ENCODE data around the gene GSN. TPM values are rescaled to one million over a fixed set of nuclear protein-coding genes. Genes with fewer than 3 reads are reported as not detected.

The GSN gene
- total and polyA plus RNA-seq, 10 of the 15 experiments (the other 5 are each of a cell fraction or from before 2014, with no cell fraction given) = 0.66 to 9.2 (median 6.2) TPM

- no peaks in the 10 kb centered on the region for H3K36me3 ChIP-seq (ENCODE audit: control insufficient read depth in 2 of 2, insufficient read depth in 2 of 2, low read length in 1 of 2)
- H3K4me3 ChIP-seq = no peak overlapping the region
- in situ Hi-C loops (cut with MboI) (no loop called here), intact Hi-C loops (cut with micrococcal nuclease; ENCODE audit: unreplicated experiment) (no loop called here)
- no peaks in the 10 kb centered on the region for H3K79me2 ChIP-seq (ENCODE audit: control insufficient read depth, insufficient read depth, low read length)
- ChIA-PET SMC1A (ENCODE audit: uncharacterized antibody, unreplicated experiment) (interaction anchor here (0.6 to 1.4 kb wide), 2 partner anchors 10 to 84 kb away, joined by 3 to 4 read pairs; no protein-coding TSS in a partner anchor), RAD21 (ENCODE audit: unreplicated experiment) (no interaction called here), POLR2A (no interaction called here), CTCF (interaction anchor here (1.6 to 2.3 kb wide), 2 partner anchors 10 to 97 kb away, joined by 4 to 5 read pairs; no protein-coding TSS in a partner anchor)
- H3K27ac ChIP-seq (ENCODE audit: control insufficient read depth, insufficient read depth) = no peak overlapping the region
- BruUV-seq (replicated peaks) = no TSS peak
- no peak overlapping the region for H2AFZ ChIP-seq (ENCODE audit: control insufficient read depth, low read depth, low read length)
- TF ChIP-seq ASH2L (IDR thresholded peaks at IDR 0.05; ENCODE audit: borderline replicate concordance, low read depth) (no peak), ATF3 (IDR thresholded peaks at IDR 0.05; ENCODE audit: borderline replicate concordance, extremely low read depth, low read depth, low read length) (no peak), BACH1 (IDR thresholded peaks at IDR 0.05; ENCODE audit: borderline replicate concordance) (no peak), CTCF (IDR thresholded peaks at IDR 0.05 in 2 of 3, conservative IDR thresholded peaks at IDR 0.05 in 1 of 3; ENCODE audit: control insufficient read depth in 2 of 3, extremely low read depth in 1 of 3, insufficient read depth in 1 of 3, low read depth in 3 of 3, low read length in 3 of 3) (no peak)
- no peak for ATAC-seq
- no peak for DNase-seq (ENCODE audit: low read depth, low spot score)
- 71% methylated on average over 7 of the region's 7 CpGs for WGBS (ENCODE audit: insufficient coverage, insufficient replicate concordance, low lambda C conversion rate, missing lambda C conversion rate)
- no peak overlapping the region for H3K9ac ChIP-seq (ENCODE audit: control insufficient read depth, insufficient read depth, low read length)
- H3K4me1 ChIP-seq (ENCODE audit: control insufficient read depth, insufficient read depth, low read length) = no peaks in the 10 kb centered on the region
- FAIRE-seq = no peak
- H3K4me2 ChIP-seq (ENCODE audit: control insufficient read depth, insufficient read depth) = no peak overlapping the region
- no peaks in the 10 kb centered on the region for H3K9me3 ChIP-seq (replicated peaks; ENCODE audit: control insufficient read depth, insufficient read depth, low read length)
- no peaks in the 10 kb centered on the region for H4K20me1 ChIP-seq (ENCODE audit: control insufficient read depth, insufficient read depth)
- H3K27me3 ChIP-seq (replicated peaks in 1 of 2; ENCODE audit: control insufficient read depth in 2 of 2, insufficient read depth in 2 of 2, low read length in 1 of 2) = no peaks in the 10 kb centered on the region
Measured at GRCh38 chr9:121309833-121310425, 42.0 kb downstream of the GSN start.
